Endothelial cell of umbilical vein (primary cell): ENCODE data around the gene COL5A1. TPM values are rescaled to one million over a fixed set of nuclear protein-coding genes. Genes with fewer than 3 reads are reported as not detected.

Experiments used
- BruUV-seq: library from RNA; stranded (reverse); fragments of 400-500 nt; replicated peaks from 2 replicates; lab custom pipeline; 2021; lab: Mats Ljungman, UMichigan
- CTCF ChIA-PET: fragments of 300-600, 350-600 bp; sonication (Branson Sonifier 250); formaldehyde crosslinking; loops from one replicate; lab custom pipeline; 2021; ENCODE audit warnings: antibody characterized with exemption, inconsistent platforms; lab: Charles Lee
- POLR2A ChIA-PET: fragments of 300-600, 350-600 bp; sonication (Branson Sonifier 250); formaldehyde crosslinking; loops from one replicate; lab custom pipeline; 2021; ENCODE audit warnings: antibody characterized with exemption, inconsistent platforms; lab: Charles Lee
- DNase-seq: peaks from one replicate; pipeline ENCODE4 v3.0.0-alpha.2; 2011; ENCODE audit warnings: low read depth, low spot score
- FAIRE-seq: peaks from 2 replicates; lab custom pipeline; 2011; peaks lifted over from hg19 to GRCh38; lab: Jason Lieb, UNC
- H2AFZ ChIP-seq: 2 replicates; pipeline ENCODE4 v1.6.0; 2012; ENCODE audit warnings: low read depth, low read length, control low read depth, inconsistent platforms
- H3K27ac ChIP-seq: 2 replicates; pipeline ENCODE4 v1.5.1; 2011; ENCODE audit warnings: low read depth, mild to moderate bottlenecking, control low read depth, low read length, moderate library complexity; ENCODE audit not compliant: insufficient read depth
- H3K27me3 ChIP-seq, 2 experiments: 2 replicates each; pipeline versions ENCODE4 v1.6.0 to v1.6.1; 2011; ENCODE audit warnings: low read length in 2 of 2, mixed read lengths in 1 of 2; ENCODE audit not compliant: control insufficient read depth in 2 of 2, insufficient read depth in 2 of 2
- H3K36me3 ChIP-seq, 2 experiments: 2 replicates in 1 of 2; 3 replicates in 1 of 2; pipeline ENCODE4 v1.5.1; 2011; ENCODE audit warnings: low read length in 2 of 2, mild to moderate bottlenecking in 1 of 2, moderate library complexity in 1 of 2; ENCODE audit not compliant: control insufficient read depth in 2 of 2, insufficient read depth in 2 of 2; ENCODE audit errors: extremely low read depth in 1 of 2
- H3K4me1 ChIP-seq: 3 replicates; pipeline ENCODE4 v1.5.1; 2011; ENCODE audit warnings: mild to moderate bottlenecking, low read length; ENCODE audit not compliant: control insufficient read depth, insufficient read depth; ENCODE audit errors: extremely low read depth
- H3K4me2 ChIP-seq: 2 replicates; pipeline ENCODE4 v1.6.1; 2011; ENCODE audit warnings: low read length, control low read depth, mixed read lengths; ENCODE audit not compliant: insufficient read depth
- H3K4me3 ChIP-seq, 3 experiments: fragments of 200-600 bp in 1 of 3; sonication (generic), shearing (Covaris generic) in 1 of 3; replicated peaks in 1 of 3; 2 replicates each; pipeline ENCODE4 v1.5.1; 2011 to 2016; ENCODE audit warnings: control low read depth in 3 of 3, low read length in 3 of 3, mild to moderate bottlenecking in 2 of 3, inconsistent platforms in 1 of 3, low read depth in 1 of 3, moderate library complexity in 1 of 3; ENCODE audit not compliant: insufficient read depth in 1 of 3
- H3K79me2 ChIP-seq: 2 replicates; pipeline ENCODE4 v1.6.0; 2012; ENCODE audit warnings: low read length, inconsistent platforms; ENCODE audit not compliant: control insufficient read depth, insufficient read depth
- H3K9ac ChIP-seq: replicated peaks from 2 replicates; pipeline ENCODE3; 2011; ENCODE audit warnings: low read length, control low read depth; ENCODE audit not compliant: insufficient read depth; ENCODE audit errors: extremely low read depth
- H3K9me1 ChIP-seq: replicated peaks from 3 replicates; pipeline ENCODE4 v1.6.0; 2011; ENCODE audit warnings: mild to moderate bottlenecking, low read length; ENCODE audit not compliant: control insufficient read depth, insufficient read depth; ENCODE audit errors: extremely low read depth
- H3K9me3 ChIP-seq: replicated peaks from 2 replicates; pipeline ENCODE4 v1.5.1; 2012; ENCODE audit warnings: low read length, inconsistent platforms; ENCODE audit not compliant: control insufficient read depth, insufficient read depth
- H4K20me1 ChIP-seq: replicated peaks from 2 replicates; pipeline ENCODE3; 2011; ENCODE audit warnings: mild to moderate bottlenecking, low read length; ENCODE audit not compliant: control insufficient read depth, insufficient read depth; ENCODE audit errors: extremely low read depth
- CTCF ChIP-seq, 2 donors: IDR thresholded peaks; 1 replicate in 1 of 2; 2 replicates in 1 of 2; pipeline ENCODE4 v1.5.1; 2011; ENCODE audit warnings: low read length in 2 of 2, mild to moderate bottlenecking in 2 of 2, moderate library complexity in 2 of 2, control low read depth in 1 of 2, inconsistent platforms in 1 of 2, low read depth in 1 of 2; ENCODE audit not compliant: insufficient read depth in 1 of 2; ENCODE audit errors: extremely low read depth in 1 of 2
- EZH2 ChIP-seq: IDR thresholded peaks from 2 replicates; pipeline ENCODE4 v1.6.1; 2012; ENCODE audit warnings: borderline replicate concordance, low read depth, mild to moderate bottlenecking, moderate library complexity, low read length, inconsistent platforms; ENCODE audit not compliant: severe bottlenecking
- FOS ChIP-seq: IDR thresholded peaks from 2 replicates; pipeline ENCODE4 v1.6.1; 2011; ENCODE audit warnings: mild to moderate bottlenecking, low read length, moderate library complexity, borderline replicate concordance; ENCODE audit not compliant: insufficient read depth
- GATA2 ChIP-seq: IDR thresholded peaks from 2 replicates; pipeline ENCODE4 v1.7.0; 2011; ENCODE audit warnings: low read depth, mild to moderate bottlenecking, moderate library complexity, mixed read lengths, low read length; ENCODE audit not compliant: insufficient read length, insufficient read depth
- JUN ChIP-seq: IDR thresholded peaks from 2 replicates; pipeline ENCODE4 v1.6.1; 2011; ENCODE audit warnings: borderline replicate concordance, low read depth; ENCODE audit not compliant: insufficient read length, insufficient read depth
- MAX ChIP-seq: IDR thresholded peaks from 2 replicates; pipeline ENCODE4 v1.6.1; 2011; ENCODE audit not compliant: insufficient read depth, insufficient read length
- MYC ChIP-seq: IDR thresholded peaks from one replicate; pipeline ENCODE4 v1.6.1; 2011; ENCODE audit warnings: mild to moderate bottlenecking, low read depth, low read length
- POLR2A ChIP-seq: IDR thresholded peaks from 2 replicates; pipeline ENCODE4 v1.6.1; 2012; ENCODE audit warnings: low read depth, mild to moderate bottlenecking, control low read depth, low read length
- dilution Hi-C: fragments of 300-500 bp; cut with MboI; formaldehyde crosslinking; loops from one replicate; pipeline ENCODE4 v1.15.0; 2019; ENCODE audit warnings: low sequenced_read_pairs; ENCODE audit not compliant: extremely low pct_ligation_motif_present
- intact Hi-C: fragments of 100-400 bp; cut with micrococcal nuclease; formaldehyde crosslinking; loops from one replicate; pipeline ENCODE4 v1.10.0; 2022
- polyA plus RNA-seq, 4 experiments: library from polyadenylated mRNA; depleted of rRNA in 3 of 4; stranded (reverse) in 3 of 4; unstranded in 1 of 4; fragments of >200 nt; gene quantifications; 2 replicates each; pipeline versions ENCODE4 v1.2.1 to v1.2.3, GENCODE V29; 2011 to 2012; ENCODE audit warnings: missing spikeins in 1 of 4
- total RNA-seq: library from RNA; stranded (reverse); gene quantifications from 2 replicates; pipeline ENCODE4 v1.2.3, GENCODE V29; 2021

The COL5A1 gene
- total and polyA plus RNA-seq, 2 donors (not counting 3 experiments of a cell fraction or from before 2014, with no cell fraction given) = 97.4 to 175 TPM

GRCh38 chr9:134879664-134880483 lies 238.3 kb downstream of the COL5A1 start:
- Histone ChIP-seq H3K79me2 (no peaks in the 10 kb centered on the region), H4K20me1 (no peaks in the 10 kb centered on the region), H3K27ac (no peak overlapping the region), H3K9me3 (no peaks in the 10 kb centered on the region), H3K4me3 (no peak overlapping the region), H3K9ac (no peak overlapping the region), H3K27me3 (no peaks in the 10 kb centered on the region), H3K4me1 (no peaks in the 10 kb centered on the region), H2AFZ (no peak overlapping the region), H3K36me3 (no peaks in the 10 kb centered on the region), H3K4me2 (no peak overlapping the region), H3K9me1 (no peaks in the 10 kb centered on the region)
- CTCF ChIA-PET = no interaction called here
- TF ChIP-seq FOS (no peak), POLR2A (no peak), MYC (no peak), CTCF (IDR thresholded peaks at IDR 0.05; ENCODE audit: extremely low read depth in 1 of 2, insufficient read depth in 1 of 2, low read depth in 1 of 2, low read length in 2 of 2) (no peak), EZH2 (no peak), MAX (no peak), GATA2 (no peak), JUN (no peak)
- POLR2A ChIA-PET = no interaction called here
- intact Hi-C loops = no loop called here
- dilution Hi-C loops = no loop called here
- BruUV-seq = no TSS peak
- no peak for FAIRE-seq
- no peak for DNase-seq
